H1 (cell line): ENCODE measurements around the gene PRDM2. TPM values are rescaled to one million over a fixed set of nuclear protein-coding genes. Genes with fewer than 3 reads are reported as not detected.

Experiments
- CTCF ChIA-PET: fragments of 300-600 bp; sonication (Branson Sonifier 250); formaldehyde crosslinking; loops from one replicate; lab custom pipeline; 2021; ENCODE audit not compliant: partially characterized antibody; lab: Charles Lee
- POLR2A ChIA-PET: fragments of 300-600 bp; sonication (Branson Sonifier 250); formaldehyde crosslinking; loops from one replicate; lab custom pipeline; 2021; ENCODE audit warnings: inconsistent platforms; ENCODE audit not compliant: partially characterized antibody; lab: Charles Lee
- DNase-seq, 2 experiments: peaks; one replicate each; pipeline versions ENCODE4 v3.0.0 to v3.0.0-alpha.2; 2010 to 2022; ENCODE audit warnings: low spot score in 2 of 2, low read depth in 1 of 2, mixed read lengths in 1 of 2
- FAIRE-seq: peaks from 2 replicates; lab custom pipeline; 2011; peaks lifted over from hg19 to GRCh38; lab: Jason Lieb, UNC
- H2AFZ ChIP-seq: 2 replicates; pipeline ENCODE4 v1.8.1; 2012; ENCODE audit warnings: low read length, inconsistent platforms
- H2AK5ac ChIP-seq: 2 replicates; pipeline ENCODE4 v1.6.1; 2013; ENCODE audit warnings: low read depth, low read length
- H2BK120ac ChIP-seq: replicated peaks from 2 replicates; pipeline ENCODE3; 2013; ENCODE audit warnings: low read depth, low read length, inconsistent platforms
- H2BK12ac ChIP-seq: 2 replicates; pipeline ENCODE4 v1.6.1; 2013; ENCODE audit warnings: low read depth, low read length
- H2BK15ac ChIP-seq: 2 replicates; pipeline ENCODE4 v1.6.1; 2013; ENCODE audit warnings: low read length
- H2BK20ac ChIP-seq: 2 replicates; pipeline ENCODE4 v1.6.1; 2013; ENCODE audit warnings: low read length
- H2BK5ac ChIP-seq: 2 replicates; pipeline ENCODE4 v1.6.1; 2013; ENCODE audit warnings: low read depth, low read length
- H3K14ac ChIP-seq: 2 replicates; pipeline ENCODE4 v1.6.1; 2013; ENCODE audit warnings: inconsistent platforms; ENCODE audit not compliant: insufficient read length
- H3K18ac ChIP-seq: 2 replicates; pipeline ENCODE4 v1.6.1; 2013; ENCODE audit warnings: low read length; ENCODE audit errors: extremely low read depth
- H3K23ac ChIP-seq: 2 replicates; pipeline ENCODE4 v1.6.1; 2013; ENCODE audit warnings: inconsistent platforms; ENCODE audit not compliant: insufficient read length
- H3K23me2 ChIP-seq: 2 replicates; pipeline ENCODE4 v1.6.1; 2013; ENCODE audit warnings: low read depth, low read length
- H3K27ac ChIP-seq: 2 replicates; pipeline ENCODE4 v1.6.1; 2011; ENCODE audit warnings: low read depth, low read length, inconsistent platforms
- H3K27me3 ChIP-seq, 4 experiments: replicated peaks in 1 of 4; 1 replicate in 1 of 4; 2 replicates in 3 of 4; pipeline versions ENCODE4 v1.6.1 to v1.8.1; 2011 to 2013; ENCODE audit warnings: low read length in 3 of 4, mild to moderate bottlenecking in 3 of 4, inconsistent platforms in 2 of 4, mixed read lengths in 2 of 4, moderate library complexity in 1 of 4; ENCODE audit not compliant: control insufficient read depth in 3 of 4, insufficient read depth in 3 of 4; ENCODE audit errors: extremely low read depth in 1 of 4
- H3K36me3 ChIP-seq, 4 experiments: 2 replicates each; pipeline versions ENCODE4 v1.6.1 to v1.8.1; 2011 to 2013; ENCODE audit warnings: mild to moderate bottlenecking in 4 of 4, low read length in 3 of 4, moderate library complexity in 2 of 4, control low read depth in 1 of 4, inconsistent platforms in 1 of 4; ENCODE audit not compliant: insufficient read depth in 4 of 4, control insufficient read depth in 2 of 4
- H3K4ac ChIP-seq: replicated peaks from 2 replicates; pipeline ENCODE3; 2013; ENCODE audit warnings: low read length, low read depth, mixed read lengths, inconsistent platforms; ENCODE audit not compliant: insufficient read length
- H3K4me1 ChIP-seq, 4 experiments: replicated peaks in 1 of 4; 1 replicate in 1 of 4; 2 replicates in 3 of 4; pipeline versions ENCODE4 v1.6.1 to v1.8.1; 2011 to 2013; ENCODE audit warnings: low read length in 3 of 4, inconsistent platforms in 2 of 4, mixed read lengths in 1 of 4; ENCODE audit not compliant: insufficient read depth in 4 of 4, control insufficient read depth in 3 of 4
- H3K4me2 ChIP-seq, 2 experiments: 2 replicates each; pipeline versions ENCODE4 v1.6.1 to v1.8.1; 2011 to 2013; ENCODE audit warnings: low read depth in 2 of 2, low read length in 2 of 2, control low read depth in 1 of 2, inconsistent platforms in 1 of 2, mild to moderate bottlenecking in 1 of 2; ENCODE audit not compliant: insufficient read depth in 1 of 2
- H3K4me3 ChIP-seq, 4 experiments: fragments of 200-600, 300-600 bp in 1 of 4; sonication (generic), shearing (Covaris generic), sonication (Bioruptor Twin) in 1 of 4; 2 replicates each; pipeline versions ENCODE4 v1.5.1 to v1.8.1; 2011 to 2016; ENCODE audit warnings: low read length in 4 of 4, low read depth in 3 of 4, control low read depth in 2 of 4, inconsistent platforms in 2 of 4, mild to moderate bottlenecking in 2 of 4, mixed read lengths in 1 of 4, moderate library complexity in 1 of 4; ENCODE audit not compliant: insufficient read depth in 2 of 4; ENCODE audit errors: extremely low read depth in 1 of 4
- H3K56ac ChIP-seq: replicated peaks from 2 replicates; pipeline ENCODE3; 2013; ENCODE audit warnings: low read depth, mild to moderate bottlenecking, mixed read lengths, low read length, inconsistent platforms; ENCODE audit not compliant: insufficient read length
- H3K79me1 ChIP-seq: 2 replicates; pipeline ENCODE4 v1.6.1; 2013; ENCODE audit warnings: low read depth, low read length, control low read depth
- H3K79me2 ChIP-seq, 2 experiments: 2 replicates each; pipeline versions ENCODE4 v1.6.1 to v1.8.1; 2012 to 2013; ENCODE audit warnings: low read length in 2 of 2, mild to moderate bottlenecking in 2 of 2, inconsistent platforms in 1 of 2; ENCODE audit not compliant: insufficient read depth in 2 of 2, control insufficient read depth in 1 of 2
- H3K9ac ChIP-seq, 4 experiments: replicated peaks in 1 of 4; 1 replicate in 1 of 4; 2 replicates in 3 of 4; pipeline versions ENCODE4 v1.6.1 to v1.8.1; 2011 to 2013; ENCODE audit warnings: low read depth in 3 of 4, low read length in 3 of 4, control low read depth in 2 of 4, mild to moderate bottlenecking in 2 of 4, moderate library complexity in 2 of 4, inconsistent platforms in 1 of 4; ENCODE audit errors: extremely low read depth in 1 of 4
- H3K9me3 ChIP-seq, 2 experiments: 2 replicates each; pipeline versions ENCODE4 v1.6.1 to v1.8.1; 2012 to 2013; ENCODE audit warnings: mild to moderate bottlenecking in 2 of 2, moderate library complexity in 2 of 2, control low read depth in 1 of 2, inconsistent platforms in 1 of 2, low read depth in 1 of 2, low read length in 1 of 2, mixed read lengths in 1 of 2; ENCODE audit not compliant: insufficient read depth in 2 of 2
- H4K20me1 ChIP-seq, 2 experiments: replicated peaks in 1 of 2; 2 replicates each; pipeline versions ENCODE3 to v1.8.1; 2011 to 2013; ENCODE audit warnings: inconsistent platforms in 2 of 2, low read length in 2 of 2, mild to moderate bottlenecking in 1 of 2; ENCODE audit not compliant: insufficient read depth in 2 of 2, control insufficient read depth in 1 of 2
- H4K5ac ChIP-seq: 2 replicates; pipeline ENCODE4 v1.6.1; 2013; ENCODE audit warnings: low read length, low read depth, mixed read lengths, inconsistent platforms; ENCODE audit not compliant: insufficient read length
- H4K8ac ChIP-seq: 2 replicates; pipeline ENCODE4 v1.8.0; 2013; ENCODE audit warnings: mild to moderate bottlenecking, moderate library complexity, low read length, inconsistent platforms; ENCODE audit not compliant: insufficient read depth; ENCODE audit errors: extremely low read depth
- H4K91ac ChIP-seq: replicated peaks from 2 replicates; pipeline ENCODE3; 2013; ENCODE audit warnings: low read length, mixed read lengths, inconsistent platforms; ENCODE audit not compliant: insufficient read length
- CTBP2 ChIP-seq: IDR thresholded peaks from 2 replicates; pipeline ENCODE4 v1.7.0; 2011; ENCODE audit warnings: borderline replicate concordance, mild to moderate bottlenecking, moderate library complexity, mixed read lengths, low read length; ENCODE audit not compliant: insufficient read depth, insufficient read length
- EGR1 ChIP-seq: IDR thresholded peaks from 2 replicates; pipeline ENCODE4 v1.6.1; 2011; ENCODE audit warnings: low read depth, low read length, borderline replicate concordance
- FOSL1 ChIP-seq: IDR thresholded peaks from 2 replicates; pipeline ENCODE4 v1.6.1; 2011; ENCODE audit warnings: mild to moderate bottlenecking, low read depth, low read length, moderate library complexity; ENCODE audit not compliant: insufficient read depth
- POLR2AphosphoS5 ChIP-seq: IDR thresholded peaks from 2 replicates; pipeline ENCODE4 v1.6.1; 2011; ENCODE audit warnings: low read depth, low read length
- POU5F1 ChIP-seq: IDR thresholded peaks from 2 replicates; pipeline ENCODE4 v1.6.1; 2011; ENCODE audit warnings: low read depth, mild to moderate bottlenecking, low read length, moderate library complexity
- SP2 ChIP-seq: IDR thresholded peaks from 2 replicates; pipeline ENCODE4 v1.6.1; 2012; ENCODE audit warnings: mild to moderate bottlenecking, low read length, inconsistent platforms
- TEAD4 ChIP-seq: IDR thresholded peaks from 2 replicates; pipeline ENCODE4 v1.6.1; 2012; ENCODE audit warnings: low read depth, low read length, inconsistent platforms, mixed read lengths
- WGBS, 2 experiments: shearing (Covaris generic) in 1 of 2; methylation state at CpG; one replicate each; pipeline versions ENCODE4 v1.1.6 to v1.1.7; 2013 to 2015; ENCODE audit warnings: low lambda C conversion rate in 2 of 2, mixed read lengths in 2 of 2, inconsistent platforms in 1 of 2, low coverage in 1 of 2, missing lambda C conversion rate in 1 of 2; ENCODE audit not compliant: insufficient replicate concordance in 2 of 2, insufficient coverage in 1 of 2, insufficient read length in 1 of 2; ENCODE audit errors: extremely low coverage in 1 of 2, missing lambda C conversion rate in 1 of 2; 5-methylcytosine and 5-hydroxymethylcytosine counted together
- polyA plus RNA-seq, 7 experiments: library from polyadenylated mRNA; depleted of rRNA in 3 of 7; stranded (reverse) in 5 of 7; unstranded in 2 of 7; fragments of >200 nt in 5 of 7; fragments of 200-250 nt in 2 of 7; gene quantifications; 1 replicate in 5 of 7; 2 replicates in 1 of 7; 4 replicates in 1 of 7; pipeline versions ENCODE4 v1.2.1 to v1.2.3, GENCODE V29; 2011 to 2013; ENCODE audit warnings: missing spikeins in 2 of 7, mixed read lengths in 2 of 7
- total RNA-seq: library from RNA; stranded (reverse); fragmentation: NEBNext Ultra II Directional; extraction: Animal tissue kit (Norgen Biotek cat#: 25700); gene quantifications from 2 replicates; pipeline ENCODE4 v1.2.1, GENCODE V29; 2021

The PRDM2 gene
- total and polyA plus RNA-seq, 2 of the 8 experiments (the other 6 are each of a cell fraction or from before 2014, with no cell fraction given): 5.8 to 21.2 TPM

GRCh38 chr1:13832100-13832499 is 132.1 kb downstream of the PRDM2 start:
- H3K4me3 ChIP-seq: no peak overlapping the region
- H2AK5ac ChIP-seq: no peak overlapping the region
- no peak overlapping the region for H2BK120ac ChIP-seq
- H2AFZ ChIP-seq: no peak overlapping the region
- H2BK5ac ChIP-seq: no peak overlapping the region
- H3K79me1 ChIP-seq: no peaks in the 10 kb centered on the region
- H2BK20ac ChIP-seq: no peak overlapping the region
- H4K20me1 ChIP-seq: no peaks in the 10 kb centered on the region
- no peaks in the 10 kb centered on the region; a peak in 1 of 4 replicates for H3K9me3 ChIP-seq
- no peak overlapping the region for H4K5ac ChIP-seq
- no peak overlapping the region for H2BK15ac ChIP-seq
- H3K9ac ChIP-seq: no peak overlapping the region
- H3K4me1 ChIP-seq: no peaks in the 10 kb centered on the region; a peak in 1 of 7 replicates
- TF ChIP-seq CTBP2 (no peak), POLR2AphosphoS5 (no peak), EGR1 (no peak), SP2 (no peak), POU5F1 (no peak), TEAD4 (no peak), FOSL1 (no peak)
- FAIRE-seq: no peak
- no peak overlapping the region for H3K56ac ChIP-seq
- H3K14ac ChIP-seq: no peak overlapping the region
- no peak overlapping the region for H3K4ac ChIP-seq
- no peak overlapping the region for H3K4me2 ChIP-seq
- H3K27ac ChIP-seq: no peak overlapping the region
- H3K18ac ChIP-seq: no peak overlapping the region
- H3K36me3 ChIP-seq: no peaks in the 10 kb centered on the region
- DNase-seq: no peak
- H2BK12ac ChIP-seq: no peak overlapping the region
- WGBS, 2 experiments: 70% methylated on average over 4 of the region's 4 CpGs; no CpG with 5 or more reads in 1 of the 2 experiments
- no peak overlapping the region for H4K8ac ChIP-seq
- no peaks in the 10 kb centered on the region; the same call in 1 of the 2 replicates for H3K23me2 ChIP-seq
- peaks cover 0 to 2% (median under 1%) of the 10 kb centered on the region in 4 experiments; a peak in 2 of 7 replicates for H3K27me3 ChIP-seq
- no peaks in the 10 kb centered on the region for H3K79me2 ChIP-seq
- no peak overlapping the region for H4K91ac ChIP-seq
- H3K23ac ChIP-seq: no peak overlapping the region
- ChIA-PET POLR2A (no interaction called here), CTCF (no interaction called here)
